ENCODE data around the gene LSM11. TPM values are rescaled to one million over a fixed set of nuclear protein-coding genes. Genes with fewer than 3 reads are reported as not detected.
"Not testable (repeated sequence)": the region's sequence is repeated elsewhere in the genome, so short reads cannot be mapped to it uniquely, and the experiment has no call there.

LSM11 gene
- total and polyA plus RNA-seq, 12 donors: 0.66 to 2.2 (median 1.6) TPM

DNA sequence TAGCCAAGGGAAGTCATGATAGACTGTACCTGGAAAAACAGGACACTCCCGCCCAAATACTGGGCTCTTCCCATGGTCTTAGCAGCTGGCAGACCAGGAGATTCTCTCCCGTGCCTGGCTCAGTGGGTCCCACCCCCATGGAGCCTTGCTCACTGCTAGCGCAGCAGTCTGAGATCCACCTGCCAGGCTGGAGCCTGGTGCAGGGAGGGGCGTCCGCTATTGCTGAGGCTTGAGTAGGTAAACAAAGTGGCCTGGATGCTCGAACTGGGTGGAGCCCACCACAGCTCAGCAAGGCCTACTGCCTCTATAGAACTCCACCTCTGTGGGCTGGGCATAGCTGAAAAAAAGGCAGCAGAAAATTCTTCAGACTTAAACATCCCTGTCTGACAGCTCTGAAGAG is 22.4 kb upstream of the LSM11 start:
- Histone ChIP-seq H3K36me3 (no peaks in the 10 kb centered on the region), H3K27me3 (no peaks in the 10 kb centered on the region), H3K4me1 (peaks cover 0 to 13% (median 9%) of the 10 kb centered on the region in 9 donors), H3K27ac (no peak overlapping the region), H3K9me3 (peaks cover 0 to 19% (median 0%) of the 10 kb centered on the region in 11 donors), H3K4me3 (no peak overlapping the region)
- no peak for ATAC-seq
- 83 to 93% methylated on average over 6 of the region's 6 CpGs for WGBS, 2 donors
- TF ChIP-seq, protein P1, sequence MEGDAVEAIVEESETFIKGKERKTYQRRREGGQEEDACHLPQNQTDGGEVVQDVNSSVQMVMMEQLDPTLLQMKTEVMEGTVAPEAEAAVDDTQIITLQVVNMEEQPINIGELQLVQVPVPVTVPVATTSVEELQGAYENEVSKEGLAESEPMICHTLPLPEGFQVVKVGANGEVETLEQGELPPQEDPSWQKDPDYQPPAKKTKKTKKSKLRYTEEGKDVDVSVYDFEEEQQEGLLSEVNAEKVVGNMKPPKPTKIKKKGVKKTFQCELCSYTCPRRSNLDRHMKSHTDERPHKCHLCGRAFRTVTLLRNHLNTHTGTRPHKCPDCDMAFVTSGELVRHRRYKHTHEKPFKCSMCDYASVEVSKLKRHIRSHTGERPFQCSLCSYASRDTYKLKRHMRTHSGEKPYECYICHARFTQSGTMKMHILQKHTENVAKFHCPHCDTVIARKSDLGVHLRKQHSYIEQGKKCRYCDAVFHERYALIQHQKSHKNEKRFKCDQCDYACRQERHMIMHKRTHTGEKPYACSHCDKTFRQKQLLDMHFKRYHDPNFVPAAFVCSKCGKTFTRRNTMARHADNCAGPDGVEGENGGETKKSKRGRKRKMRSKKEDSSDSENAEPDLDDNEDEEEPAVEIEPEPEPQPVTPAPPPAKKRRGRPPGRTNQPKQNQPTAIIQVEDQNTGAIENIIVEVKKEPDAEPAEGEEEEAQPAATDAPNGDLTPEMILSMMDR (IDR thresholded peaks at IDR 0.05): no peak
- DNase-seq: no peak
- intact Hi-C loops (cut with DNase I): no loop called here

DNA sequence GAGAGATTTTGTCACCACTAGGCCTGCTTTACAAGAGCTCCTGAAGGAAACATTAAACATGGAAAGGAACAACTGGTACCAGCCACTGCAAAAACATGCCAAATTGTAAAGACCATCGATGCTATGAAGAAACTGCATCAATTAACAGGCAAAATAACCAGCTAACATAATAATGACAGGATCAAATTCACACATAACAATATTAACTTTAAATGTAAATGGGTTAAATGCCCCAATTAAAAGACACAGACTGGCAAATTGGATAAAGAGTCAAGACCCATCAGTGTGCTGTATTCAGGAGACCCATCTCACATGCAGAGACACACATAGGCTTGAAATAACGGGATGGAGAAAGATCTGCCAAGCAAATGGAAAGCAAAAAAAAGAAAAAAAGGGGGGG is 20.6 kb upstream of the LSM11 start:
- H3K27me3 ChIP-seq; intact Hi-C loops (cut with DNase I); H3K36me3 ChIP-seq; H3K4me3 ChIP-seq; H3K27ac ChIP-seq; DNase-seq; ATAC-seq: not testable (repeated sequence)
- H3K4me1 ChIP-seq: peaks cover 0 to 12% (median 9%) of the 10 kb centered on the region in 9 donors
- H3K9me3 ChIP-seq: peaks cover 0 to 19% (median 0%) of the 10 kb centered on the region in 11 donors
- 83 to 87% methylated on average over 2 of the region's 2 CpGs for WGBS, 2 donors

DNA sequence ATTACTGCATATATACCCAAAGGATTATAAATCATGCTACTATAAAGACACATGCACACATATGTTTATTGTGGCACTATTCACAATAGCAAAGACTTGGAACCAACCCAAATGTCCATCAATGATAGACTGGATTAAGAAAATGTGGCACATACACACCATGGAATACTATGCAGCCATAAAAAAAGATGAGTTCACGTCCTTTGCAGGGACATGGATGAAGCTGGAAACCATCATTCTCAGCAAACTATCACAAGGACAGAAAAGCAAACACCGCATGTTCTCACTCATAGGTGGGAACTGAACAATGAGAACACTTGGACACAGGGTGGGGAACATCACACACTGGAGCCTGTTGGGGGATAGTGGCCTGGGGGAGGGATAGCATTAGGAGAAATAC is 16.9 kb upstream of the LSM11 start:
- DNase-seq; H3K4me3 ChIP-seq; H3K36me3 ChIP-seq; H3K27ac ChIP-seq; H3K27me3 ChIP-seq; H3K4me1 ChIP-seq; ATAC-seq; intact Hi-C loops (cut with DNase I): not testable (repeated sequence)
- 95 to 100% methylated on average over 2 of the region's 2 CpGs for WGBS, 2 donors
- peaks cover 0 to 19% (median 0%) of the 10 kb centered on the region in 11 donors for H3K9me3 ChIP-seq

DNA sequence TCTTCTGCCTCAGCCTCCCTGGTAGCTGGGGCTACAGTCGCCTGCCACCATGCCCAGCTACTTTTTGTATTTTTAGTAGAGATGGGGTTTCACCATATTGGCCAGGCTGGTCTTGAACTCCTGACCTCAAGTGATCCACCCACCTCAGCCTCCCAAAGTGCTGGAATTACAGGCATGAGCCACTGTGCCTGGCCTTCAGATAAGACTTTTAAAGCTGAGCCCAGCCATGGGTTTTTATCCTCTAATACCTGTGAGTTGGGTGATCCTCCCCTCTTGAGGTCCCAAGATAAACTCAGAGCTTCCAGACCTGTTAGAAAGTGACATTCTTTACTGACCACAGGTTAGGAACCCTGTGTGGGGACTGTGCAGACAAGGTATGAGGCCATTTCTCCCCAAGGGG is 15.7 kb upstream of the LSM11 start:
- 94 to 97% methylated on average over 1 of the region's 1 CpG for WGBS, 2 donors
- ATAC-seq; H3K27me3 ChIP-seq; H3K4me1 ChIP-seq; H3K4me3 ChIP-seq; H3K36me3 ChIP-seq; intact Hi-C loops (cut with DNase I); H3K27ac ChIP-seq; DNase-seq: not testable (repeated sequence)
- peaks cover 0 to 11% (median 0%) of the 10 kb centered on the region in 11 donors for H3K9me3 ChIP-seq

DNA sequence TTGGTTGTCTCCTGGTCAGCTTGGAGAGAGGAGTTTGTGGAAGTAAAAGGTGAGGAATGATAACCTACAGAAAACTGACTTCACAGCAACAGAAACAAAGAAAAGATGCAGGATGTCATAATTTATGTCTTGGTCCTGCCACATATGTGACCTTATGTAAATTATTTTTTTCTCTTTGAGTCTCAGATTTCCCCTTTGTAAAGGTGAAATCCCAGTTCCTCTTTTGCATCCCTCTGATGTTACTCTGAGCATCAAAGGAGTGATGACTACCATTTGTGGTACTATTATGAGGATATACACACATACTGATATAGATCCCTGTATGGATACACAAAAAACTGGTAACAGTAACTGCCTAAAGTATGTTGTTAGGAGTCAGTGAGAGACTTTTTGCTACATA is 13.7 kb upstream of the LSM11 start:
- no peaks in the 10 kb centered on the region for H3K27me3 ChIP-seq
- no peak for ATAC-seq
- intact Hi-C loops (cut with DNase I): loop anchor here in 1 of 10 donors (10.0 kb wide), 1 partner anchor 395 kb away; no protein-coding TSS in a partner anchor
- peaks cover 0 to 21% (median 5%) of the 10 kb centered on the region in 9 donors for H3K36me3 ChIP-seq
- TF ChIP-seq, protein P1 (IDR thresholded peaks at IDR 0.05): no peak
- no peak overlapping the region for H3K4me3 ChIP-seq
- H3K4me1 ChIP-seq: peaks cover 0 to 9% (median 6%) of the 10 kb centered on the region in 9 donors
- no peak for DNase-seq
- peaks cover 0 to 4% (median 0%) of the 10 kb centered on the region in 11 donors for H3K9me3 ChIP-seq
- H3K27ac ChIP-seq: no peak overlapping the region

DNA sequence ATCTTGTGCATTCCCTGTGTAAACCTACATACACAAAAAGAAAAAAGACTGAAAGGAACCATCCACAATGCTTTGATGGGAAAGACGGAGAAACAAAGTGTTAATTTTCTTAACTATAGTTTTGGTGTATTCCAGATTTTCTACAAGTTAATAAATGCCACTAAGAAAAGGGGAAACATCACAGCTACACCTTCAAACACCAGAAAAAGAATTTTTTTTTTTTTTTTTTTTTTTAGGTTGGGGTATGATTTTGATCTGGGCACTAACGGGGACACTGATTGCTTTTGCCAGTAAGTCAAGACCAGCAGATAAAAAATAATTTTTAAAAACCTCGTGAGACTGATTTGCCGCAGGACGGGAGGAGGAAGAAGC is 12.6 kb upstream of the LSM11 start:
- intact Hi-C loops (cut with DNase I): loop anchor here in 1 of 10 donors (10.0 kb wide), 1 partner anchor 396 kb away; no protein-coding TSS in a partner anchor
- TF ChIP-seq, protein P1 (IDR thresholded peaks at IDR 0.05): no peak
- 18 to 19% methylated on average over 5 of the region's 5 CpGs for whole genome bisulfite sequencing, 2 donors
- DNase-seq (no peak), ATAC-seq (no peak)
- no peaks in the 10 kb centered on the region for H3K27me3 ChIP-seq
- H3K27ac ChIP-seq: peak overlapping the region in 9 of 10 donors; percentile 88 to 95 (median 90)
- H3K36me3 ChIP-seq: peaks cover 0 to 32% (median 5%) of the 10 kb centered on the region in 9 donors
- H3K4me1 ChIP-seq: peaks cover 0 to 9% (median 6%) of the 10 kb centered on the region in 9 donors
- H3K9me3 ChIP-seq: no peaks in the 10 kb centered on the region
- peak overlapping the region in 9 of 10 donors; percentile 53 to 83 (median 71) for H3K4me3 ChIP-seq
